Caco-2 (cell line): Measurements from ENCODE around the gene ACOT6. TPM values are rescaled to one million over a fixed set of nuclear protein-coding genes. Genes with fewer than 3 reads are reported as not detected.
"Not testable (repeated sequence)": the region's sequence is repeated elsewhere in the genome, so short reads cannot be mapped to it uniquely, and the experiment has no call there.

ENCODE experiments used
- BruUV-seq: library from RNA; stranded (reverse); fragments of 400-500 nt; replicated peaks from 2 replicates; lab custom pipeline; 2021; lab: Mats Ljungman, UMichigan
- CTCF ChIA-PET: fragments of 300-600 bp; sonication (Branson Sonifier 250); formaldehyde crosslinking; loops from one replicate; lab custom pipeline; 2022; ENCODE audit warnings: antibody characterized with exemption; lab: Charles Lee
- POLR2A ChIA-PET: fragments of 300-600 bp; sonication (Branson Sonifier 250); formaldehyde crosslinking; loops from one replicate; lab custom pipeline; 2022; ENCODE audit warnings: antibody characterized with exemption; lab: Charles Lee
- DNase-seq, 2 experiments: peaks; one replicate each; pipeline versions ENCODE4 v3.0.0 to v3.0.0-alpha.2; 2020 to 2022
- H3K27me3 ChIP-seq: replicated peaks from 2 replicates; pipeline ENCODE4 v1.6.0; 2011; ENCODE audit warnings: low read length; ENCODE audit not compliant: control insufficient read depth, insufficient read depth
- H3K36me3 ChIP-seq: 2 replicates; pipeline ENCODE4 v1.5.1; 2011; ENCODE audit warnings: low read length; ENCODE audit not compliant: control insufficient read depth, insufficient read depth
- H3K4me1 ChIP-seq: fragments of 250-450 bp; sonication (Bioruptor Pico); 2 replicates; pipeline ENCODE4 v1.5.1; 2020; ENCODE audit warnings: mild to moderate bottlenecking
- H3K4me3 ChIP-seq: 2 replicates; pipeline ENCODE4 v1.5.1; 2011; ENCODE audit warnings: low read depth, mild to moderate bottlenecking, control low read depth, low read length
- H3K9me3 ChIP-seq: fragments of 250-450 bp; sonication (Bioruptor Pico); 2 replicates; pipeline ENCODE4 v1.5.1; 2020; ENCODE audit warnings: mild to moderate bottlenecking, moderate library complexity
- H3K27ac Mint-ChIP-seq: one replicate; pipeline ENCODE4 v1.8.0; 2022; ENCODE audit warnings: mixed read lengths; ENCODE audit not compliant: unreplicated experiment
- H3K27me3 Mint-ChIP-seq: one replicate; pipeline ENCODE4 v1.8.0; 2022; ENCODE audit warnings: mixed read lengths; ENCODE audit not compliant: insufficient read depth, unreplicated experiment
- H3K36me3 Mint-ChIP-seq: one replicate; pipeline ENCODE4 v1.8.0; 2022; ENCODE audit warnings: mild to moderate bottlenecking, mixed read lengths; ENCODE audit not compliant: insufficient read depth, unreplicated experiment
- H3K4me1 Mint-ChIP-seq: one replicate; pipeline ENCODE4 v1.8.0; 2022; ENCODE audit warnings: low read depth, mixed read lengths; ENCODE audit not compliant: unreplicated experiment
- H3K4me3 Mint-ChIP-seq: one replicate; pipeline ENCODE4 v1.8.0; 2022; ENCODE audit warnings: mild to moderate bottlenecking, moderate library complexity, mixed read lengths; ENCODE audit not compliant: unreplicated experiment
- H3K9me3 Mint-ChIP-seq: one replicate; pipeline ENCODE4 v1.8.0; 2022; ENCODE audit warnings: mixed read lengths; ENCODE audit not compliant: unreplicated experiment
- CTCF ChIP-seq, 2 experiments: fragments of 200-600 bp in 1 of 2; IDR thresholded peaks; 1 replicate in 1 of 2; 2 replicates in 1 of 2; pipeline versions ENCODE4 v1.5.1 to v1.8.0; 2011 to 2022; ENCODE audit warnings: antibody characterized with exemption in 1 of 2, control low read depth in 1 of 2, inconsistent platforms in 1 of 2, low read depth in 1 of 2, low read length in 1 of 2, mild to moderate bottlenecking in 1 of 2, moderate library complexity in 1 of 2; ENCODE audit not compliant: insufficient read depth in 1 of 2, severe bottlenecking in 1 of 2, unreplicated experiment in 1 of 2
- intact Hi-C: fragments of 100-400 bp; cut with micrococcal nuclease; formaldehyde crosslinking; loops from one replicate; pipeline ENCODE4 v1.10.0; 2022; ENCODE audit not compliant: unreplicated experiment
- total RNA-seq: library from RNA; stranded (reverse); gene quantifications from 2 replicates; pipeline ENCODE4 v1.2.3, GENCODE V29; 2022

Gene ACOT6
- total RNA-seq, 1 experiment from 2014 or later: not detected

- H3K4me3 ChIP-seq: peak overlapping the region; percentile 7; the same call in 1 of the 2 replicates
- peaks cover 16% of the 10 kb centered on the region for H3K4me1 ChIP-seq
- intact Hi-C loops: no loop called here
- Mint-ChIP-seq H3K27me3 (no peaks in the 10 kb centered on the region), H3K36me3 (peaks cover 34% of the 10 kb centered on the region), H3K27ac (no peak overlapping the region), H3K4me1 (peaks cover 13% of the 10 kb centered on the region), H3K9me3 (peaks cover 10% of the 10 kb centered on the region), H3K4me3 (peak overlapping the region; percentile 95)
- H3K9me3 ChIP-seq: peaks cover 14% of the 10 kb centered on the region
- POLR2A ChIA-PET: interaction anchor here (1.2 kb wide), 1 partner anchor 29 kb away, joined by 4 read pairs; no protein-coding TSS in a partner anchor
- CTCF ChIA-PET: interaction anchor here (0.7 to 1.9 kb wide), 2 partner anchors 28 to 58 kb away, joined by 6 to 8 read pairs; no protein-coding TSS in a partner anchor
- no peak for DNase-seq
- TF ChIP-seq CTCF (IDR thresholded peaks at IDR 0.05; ENCODE audit: insufficient read depth in 1 of 2, low read depth in 1 of 2, low read length in 1 of 2, severe bottlenecking in 1 of 2, unreplicated experiment in 1 of 2): no peak
- no TSS peak for BruUV-seq
- H3K36me3 ChIP-seq: no peaks in the 10 kb centered on the region; the same call in 1 of the 2 replicates
- no peaks in the 10 kb centered on the region for H3K27me3 ChIP-seq
Observed at GRCh38 chr14:73567358-73567757, 45.0 kb upstream of the ACOT6 start.

- Mint-ChIP-seq H3K9me3 (peaks cover 2% of the 10 kb centered on the region), H3K4me3 (peak overlapping the region; percentile 95), H3K4me1 (peaks cover 6% of the 10 kb centered on the region), H3K36me3 (peaks cover 33% of the 10 kb centered on the region), H3K27me3 (no peaks in the 10 kb centered on the region), H3K27ac (peak overlapping the region; percentile 95)
- no peak for TF ChIP-seq CTCF (IDR thresholded peaks at IDR 0.05; ENCODE audit: insufficient read depth in 1 of 2, low read depth in 1 of 2, low read length in 1 of 2, severe bottlenecking in 1 of 2, unreplicated experiment in 1 of 2)
- Histone ChIP-seq H3K36me3 (no peaks in the 10 kb centered on the region; the same call in 1 of the 2 replicates), H3K4me3 (peak overlapping the region; percentile 47), H3K4me1 (peaks cover 12% of the 10 kb centered on the region), H3K9me3 (peaks cover 7% of the 10 kb centered on the region), H3K27me3 (no peaks in the 10 kb centered on the region)
- intact Hi-C loops: loop anchor here (2.0 kb wide), 3 partner anchors 31 to 77 kb away; partner anchors contain the start of genes ACOT1 and RIOX1
- no TSS peak for BruUV-seq
- ChIA-PET CTCF (interaction anchor here (0.6 to 1.9 kb wide), 6 partner anchors 29 to 65 kb away, joined by 3 to 12 read pairs (median 6); partner anchors contain the start of gene ACOT6), POLR2A (interaction anchor here (0.6 to 1.6 kb wide), 10 partner anchors 29 to 318 kb away, joined by 3 to 7 read pairs (median 4); partner anchors contain the start of genes ACOT1, ACOT6, PNMA1 and RIOX1)
- DNase-seq: peak in 1 of 2 experiments; percentile 30
Observed at GRCh38 chr14:73567951-73568885, 44.1 kb upstream of the ACOT6 start.

- Mint-ChIP-seq H3K36me3 (peaks cover 34% of the 10 kb centered on the region), H3K4me3 (peak overlapping the region; percentile 95), H3K27ac (peak overlapping the region; percentile 95)
- BruUV-seq: TSS peak; percentile 61
- CTCF ChIA-PET: interaction anchor here (0.7 to 1.9 kb wide), 5 partner anchors 30 to 64 kb away, joined by 3 to 12 read pairs (median 8); partner anchors contain the start of gene ACOT6
- not testable (repeated sequence) for DNase-seq, H3K4me1 Mint-ChIP-seq, H3K9me3 Mint-ChIP-seq, H3K27me3 ChIP-seq, H3K36me3 ChIP-seq, H3K27me3 Mint-ChIP-seq, H3K9me3 ChIP-seq
- Histone ChIP-seq H3K4me3 (peak overlapping the region; percentile 47), H3K4me1 (peaks cover 11% of the 10 kb centered on the region)
- POLR2A ChIA-PET: interaction anchor here (0.5 to 1.6 kb wide), 11 partner anchors 30 to 500 kb away, joined by 3 to 7 read pairs (median 4); partner anchors contain the start of genes ACOT1, ACOT6, PNMA1 and RIOX1
- intact Hi-C loops: loop anchor here (2.0 kb wide), 3 partner anchors 32 to 78 kb away; partner anchors contain the start of genes ACOT1 and RIOX1
Observed at GRCh38 chr14:73568886-73569184, 43.5 kb upstream of the ACOT6 start.

- not testable (repeated sequence) for H3K9me3 ChIP-seq, H3K27me3 Mint-ChIP-seq, H3K4me1 Mint-ChIP-seq, H3K27me3 ChIP-seq, H3K9me3 Mint-ChIP-seq, H3K36me3 ChIP-seq
- peak within 1 kb of the TSS; percentile 95 for H3K4me3 Mint-ChIP-seq
- BruUV-seq: TSS peak; percentile 60
- H3K4me3 ChIP-seq: peak within 1 kb of the TSS; percentile 47
- DNase-seq: peak; percentile 89 to 90
- ChIA-PET CTCF (interaction anchor here (0.7 to 1.9 kb wide), 9 partner anchors 14 to 271 kb away, joined by 3 to 12 read pairs (median 7); partner anchors contain the start of genes ACOT1 and ACOT6), POLR2A (interaction anchor here (0.5 to 1.6 kb wide), 12 partner anchors 31 to 501 kb away, joined by 3 to 7 read pairs (median 4); partner anchors contain the start of genes ACOT1, ACOT6, PNMA1 and RIOX1)
- H3K4me1 ChIP-seq: peaks cover 11% of the 10 kb centered on the region
- H3K27ac Mint-ChIP-seq: peak within 1 kb of the TSS; percentile 95
- intact Hi-C loops: loop anchor here (2.0 kb wide), 3 partner anchors 33 to 79 kb away; partner anchors contain the start of genes ACOT1 and RIOX1
- H3K36me3 Mint-ChIP-seq: peaks cover 37% of the 10 kb centered on the region
Observed at GRCh38 chr14:73569185-73569958, 42.9 kb upstream of the ACOT6 start, which contains the start of gene ACOT2. Gene ACOT2 (plus strand): TSS chr14:73569213. CDS start chr14:73569241, 28 bp downstream.
